ENCODE measurements around the gene GIGYF2.

The GIGYF2 gene

DNA sequence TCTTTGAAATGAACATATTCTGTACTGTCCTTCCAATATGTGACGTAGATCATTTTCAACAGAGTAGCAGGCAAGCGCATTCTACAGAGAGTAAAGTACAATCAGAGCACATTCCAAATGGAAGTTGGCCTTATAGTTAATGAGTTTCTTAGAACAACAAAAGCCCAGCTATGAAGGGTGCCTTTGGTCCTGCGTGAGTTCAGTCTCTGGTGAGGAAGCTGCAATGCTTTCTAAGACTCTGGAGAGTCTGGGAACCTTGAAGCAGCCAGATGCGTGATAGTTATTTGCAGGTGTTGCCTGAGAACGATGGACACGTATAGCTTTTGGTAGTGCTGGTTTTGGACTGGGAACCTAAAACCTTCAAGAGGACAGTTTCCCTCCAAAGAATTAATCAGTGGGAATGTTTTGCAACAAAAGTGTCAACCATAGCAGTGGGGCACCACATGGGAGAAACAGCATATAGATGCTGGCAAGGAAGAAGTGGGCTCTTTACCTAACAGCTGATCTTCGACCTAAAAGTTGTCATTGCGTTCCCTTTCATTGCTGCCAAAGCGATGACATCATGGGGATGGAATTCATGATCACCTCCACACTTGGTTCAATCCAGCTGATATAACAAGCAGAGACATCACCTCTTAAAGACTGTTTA is 163.6 kb downstream of the GIGYF2 start:
- peaks cover 22% of the 10 kb centered on the region for H3K36me3 Mint-ChIP-seq
- no peak for DNase-seq (ENCODE audit: low spot score in 2 of 2)

DNA sequence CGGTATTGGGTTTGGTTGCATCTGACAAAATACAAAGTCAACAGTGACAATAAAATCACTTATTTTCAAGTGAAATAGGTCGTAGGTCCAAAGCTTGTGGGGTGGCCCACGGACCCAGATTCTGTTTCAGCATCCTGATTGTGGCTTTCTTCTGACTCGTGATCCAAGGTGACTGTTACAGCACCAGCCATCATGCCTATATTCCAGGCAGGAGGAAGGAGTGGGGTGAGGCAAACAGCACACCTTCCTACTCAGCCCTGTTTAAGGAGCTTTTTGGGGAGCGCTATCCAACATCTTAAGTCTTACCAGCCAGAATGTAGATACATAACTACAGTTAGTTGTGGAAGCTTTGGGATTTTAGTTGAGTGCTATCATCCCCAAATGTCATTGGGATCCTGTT is 164.2 kb downstream of the GIGYF2 start:
- peaks cover 2% of the 10 kb centered on the region for H3K4me1 Mint-ChIP-seq
- no peak overlapping the region for H3K27ac Mint-ChIP-seq
- no peak for DNase-seq (ENCODE audit: low spot score in 2 of 2)
- H3K9me3 Mint-ChIP-seq: no peaks in the 10 kb centered on the region
- H3K27me3 Mint-ChIP-seq: no peaks in the 10 kb centered on the region
- H3K4me3 Mint-ChIP-seq: no peak overlapping the region
- peaks cover 17% of the 10 kb centered on the region for H3K36me3 Mint-ChIP-seq
- no peak for ATAC-seq (ENCODE audit: low read depth)

More for the DNA sequence above, 163.6 kb downstream of the GIGYF2 start:
- H3K9me3 Mint-ChIP-seq: no peaks in the 10 kb centered on the region
- H3K27me3 Mint-ChIP-seq: no peaks in the 10 kb centered on the region
- H3K4me1 Mint-ChIP-seq: peaks cover 2% of the 10 kb centered on the region
- H3K4me3 Mint-ChIP-seq: no peak overlapping the region
- ATAC-seq (ENCODE audit: low read depth): no peak
- H3K27ac Mint-ChIP-seq: no peak overlapping the region

DNA sequence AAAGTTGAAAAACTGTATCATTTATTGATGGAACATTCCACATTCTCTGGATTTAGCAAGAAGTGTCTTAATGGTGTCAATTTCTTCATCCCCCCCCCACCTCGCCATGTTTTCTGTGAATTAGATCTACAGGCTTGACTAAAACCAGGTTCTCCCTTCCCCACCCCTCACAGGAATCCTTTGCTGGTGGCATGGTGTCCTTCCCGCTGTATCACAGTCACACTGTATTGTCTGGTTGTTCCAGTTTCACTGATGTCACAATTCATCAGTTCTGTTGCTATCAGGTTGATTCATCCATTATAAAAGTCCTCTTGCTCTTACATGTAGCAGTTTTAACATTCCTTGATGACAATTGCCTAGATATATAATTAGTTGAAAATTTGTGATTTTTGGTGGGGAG is 166.9 kb downstream of the GIGYF2 start:
- H3K36me3 Mint-ChIP-seq: peaks cover 2% of the 10 kb centered on the region
- peaks cover 2% of the 10 kb centered on the region for H3K4me1 Mint-ChIP-seq
- no peak for ATAC-seq (ENCODE audit: low read depth)
- DNase-seq (ENCODE audit: low spot score in 2 of 2): no peak
- H3K27ac Mint-ChIP-seq: no peak overlapping the region
- no peaks in the 10 kb centered on the region for H3K27me3 Mint-ChIP-seq
- no peak overlapping the region for H3K4me3 Mint-ChIP-seq
- H3K9me3 Mint-ChIP-seq: no peaks in the 10 kb centered on the region

DNA sequence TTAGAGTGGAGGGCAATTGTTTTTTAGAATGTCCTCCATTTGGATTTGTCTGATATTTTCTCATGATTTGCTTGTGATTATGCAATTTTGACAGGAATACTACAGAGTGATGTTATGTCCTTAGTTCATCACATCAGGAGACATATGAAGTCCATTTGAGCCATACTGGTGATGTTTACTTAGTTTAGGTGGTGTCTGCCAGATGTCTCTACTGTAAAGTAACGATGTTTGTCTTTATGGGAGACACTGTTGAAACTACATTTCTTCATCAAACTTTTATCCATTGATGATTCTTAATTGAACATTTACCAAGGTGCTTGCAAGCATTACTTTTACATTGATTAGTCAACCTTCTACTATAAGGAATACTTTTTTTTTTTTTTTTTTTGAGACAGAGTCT is 168.0 kb downstream of the GIGYF2 start:
- H3K27ac Mint-ChIP-seq: no peak overlapping the region
- peaks cover 2% of the 10 kb centered on the region for H3K4me1 Mint-ChIP-seq
- ATAC-seq (ENCODE audit: low read depth) (no peak), DNase-seq (ENCODE audit: low spot score in 2 of 2) (no peak)
- H3K36me3 Mint-ChIP-seq: no peaks in the 10 kb centered on the region
- no peaks in the 10 kb centered on the region for H3K9me3 Mint-ChIP-seq
- H3K27me3 Mint-ChIP-seq: no peaks in the 10 kb centered on the region
- H3K4me3 Mint-ChIP-seq: no peak overlapping the region

DNA sequence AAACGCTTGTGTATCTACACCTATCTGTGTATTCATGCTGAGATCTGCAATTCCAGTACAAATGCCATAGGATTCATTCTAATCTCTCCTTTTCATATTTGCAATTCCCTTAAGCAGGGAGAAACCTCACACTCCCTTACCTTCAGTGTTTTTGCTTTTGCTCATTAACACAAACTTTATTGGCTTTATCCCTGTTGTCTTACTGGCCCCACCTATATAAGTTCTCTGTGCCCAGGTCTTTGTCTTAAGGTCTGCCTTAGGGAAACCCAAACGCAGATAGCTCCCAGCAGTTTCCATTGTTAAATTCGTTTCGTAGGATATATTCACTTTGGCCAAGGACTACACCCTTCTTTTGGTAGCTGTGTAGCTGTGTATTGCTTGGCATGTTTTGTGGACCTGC is 169.0 kb downstream of the GIGYF2 start:
- DNase-seq (ENCODE audit: low spot score in 2 of 2) (no peak), ATAC-seq (ENCODE audit: low read depth) (no peak)
- H3K4me1 Mint-ChIP-seq: peaks cover 2% of the 10 kb centered on the region
- H3K27ac Mint-ChIP-seq: no peak overlapping the region
- no peaks in the 10 kb centered on the region for H3K27me3 Mint-ChIP-seq
- H3K4me3 Mint-ChIP-seq: no peak overlapping the region
- no peaks in the 10 kb centered on the region for H3K9me3 Mint-ChIP-seq
- H3K36me3 Mint-ChIP-seq: no peaks in the 10 kb centered on the region

DNA sequence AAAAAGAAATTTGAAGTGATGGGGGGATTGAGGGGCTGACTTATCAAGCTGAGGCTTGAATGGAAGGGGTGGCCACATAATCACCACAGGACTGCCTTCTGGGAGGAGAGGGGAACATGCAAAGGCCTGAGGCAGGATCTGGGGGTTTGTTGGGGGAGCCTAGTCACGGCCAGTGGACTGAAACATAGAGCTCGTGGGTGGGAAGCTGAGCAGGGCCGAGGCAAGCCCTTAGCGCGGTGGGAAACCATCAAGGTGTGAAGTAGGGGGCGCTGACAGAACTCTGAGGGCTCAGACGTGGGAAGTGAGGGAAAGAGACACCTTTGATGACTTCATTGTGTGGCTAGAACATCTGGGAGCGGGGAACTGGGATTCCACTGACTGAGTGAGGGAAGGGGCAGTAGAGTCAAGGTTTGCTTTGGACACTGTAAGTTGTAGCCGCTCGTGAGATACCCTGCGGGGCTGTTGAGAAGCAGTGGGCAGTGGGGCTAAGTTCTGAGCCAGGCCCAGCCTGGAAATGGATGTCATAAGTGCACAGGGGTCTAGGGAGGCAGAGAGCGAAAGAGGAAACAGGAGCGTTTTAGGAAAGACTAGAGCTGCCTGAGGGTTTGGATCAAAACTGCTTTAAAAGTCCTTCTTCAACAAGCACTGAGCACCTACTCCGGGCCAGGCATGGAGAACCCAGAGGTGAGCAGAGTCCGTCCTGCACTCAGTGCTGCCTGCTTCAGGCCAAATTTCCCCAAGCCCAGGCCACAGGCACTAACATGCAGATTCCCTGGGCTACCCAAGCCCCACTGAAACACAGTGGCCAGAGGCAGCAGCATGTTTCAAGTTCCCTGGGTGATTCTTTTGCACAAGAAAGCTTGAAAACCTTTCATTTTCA is 172.2 kb downstream of the GIGYF2 start:
- H3K36me3 Mint-ChIP-seq: no peaks in the 10 kb centered on the region
- DNase-seq (ENCODE audit: low spot score in 2 of 2): no peak
- no peak overlapping the region for H3K4me3 Mint-ChIP-seq
- no peaks in the 10 kb centered on the region for H3K9me3 Mint-ChIP-seq
- peaks cover 3% of the 10 kb centered on the region for H3K4me1 Mint-ChIP-seq
- H3K27me3 Mint-ChIP-seq: no peaks in the 10 kb centered on the region
- no peak for ATAC-seq (ENCODE audit: low read depth)
- no peak overlapping the region for H3K27ac Mint-ChIP-seq

DNA sequence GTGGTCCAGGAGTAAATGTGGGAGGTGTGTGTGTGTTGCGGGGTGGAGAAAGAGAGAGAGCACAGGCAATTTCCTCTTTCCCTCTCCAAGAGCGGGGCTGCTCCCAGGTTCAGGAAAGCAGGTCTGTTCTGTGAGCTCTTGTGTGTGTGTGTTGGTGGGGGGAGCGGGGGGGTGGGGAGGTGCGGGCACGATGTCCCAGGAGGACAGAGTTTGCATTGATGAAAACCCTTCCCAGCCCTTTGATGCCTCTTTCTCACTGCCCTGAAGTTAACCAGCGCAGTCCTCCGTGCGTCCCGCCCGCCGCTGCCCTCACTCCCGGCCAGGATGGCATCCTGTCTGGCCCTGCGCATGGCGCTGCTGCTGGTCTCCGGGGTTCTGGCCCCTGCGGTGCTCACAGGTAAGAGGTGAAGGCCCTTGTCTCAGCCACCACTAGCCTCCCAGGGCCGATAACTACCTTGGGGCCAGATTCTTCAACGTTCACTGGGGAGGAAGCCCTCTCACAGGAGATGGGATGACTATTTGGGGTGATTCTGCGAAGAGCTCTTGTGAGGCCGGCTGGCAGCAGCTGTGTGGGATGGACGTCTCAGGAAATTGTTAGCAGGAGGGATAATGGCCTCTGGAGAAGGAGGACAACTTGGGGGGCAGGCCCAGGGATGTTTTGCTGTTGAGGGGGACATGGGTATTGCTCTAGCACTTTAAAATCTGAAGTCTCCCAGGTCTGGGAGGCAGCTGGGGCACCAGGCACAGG is 173.1 kb downstream of the GIGYF2 start, which contains the start of gene SNORC:
Gene SNORC (plus strand): TSS at position 247 of the 748 bp plus-strand sequence. CDS start 78 bp downstream, at position 325.
- peaks cover 5% of the 10 kb centered on the region for H3K4me1 Mint-ChIP-seq
- no peak for ATAC-seq (ENCODE audit: low read depth)
- no peak within 1 kb of the TSS for H3K4me3 Mint-ChIP-seq
- no peaks in the 10 kb centered on the region for H3K9me3 Mint-ChIP-seq
- H3K36me3 Mint-ChIP-seq: no peaks in the 10 kb centered on the region
- DNase-seq (ENCODE audit: low spot score in 2 of 2): no peak
- peaks cover 2% of the 10 kb centered on the region for H3K27me3 Mint-ChIP-seq
- no peak within 1 kb of the TSS for H3K27ac Mint-ChIP-seq

DNA sequence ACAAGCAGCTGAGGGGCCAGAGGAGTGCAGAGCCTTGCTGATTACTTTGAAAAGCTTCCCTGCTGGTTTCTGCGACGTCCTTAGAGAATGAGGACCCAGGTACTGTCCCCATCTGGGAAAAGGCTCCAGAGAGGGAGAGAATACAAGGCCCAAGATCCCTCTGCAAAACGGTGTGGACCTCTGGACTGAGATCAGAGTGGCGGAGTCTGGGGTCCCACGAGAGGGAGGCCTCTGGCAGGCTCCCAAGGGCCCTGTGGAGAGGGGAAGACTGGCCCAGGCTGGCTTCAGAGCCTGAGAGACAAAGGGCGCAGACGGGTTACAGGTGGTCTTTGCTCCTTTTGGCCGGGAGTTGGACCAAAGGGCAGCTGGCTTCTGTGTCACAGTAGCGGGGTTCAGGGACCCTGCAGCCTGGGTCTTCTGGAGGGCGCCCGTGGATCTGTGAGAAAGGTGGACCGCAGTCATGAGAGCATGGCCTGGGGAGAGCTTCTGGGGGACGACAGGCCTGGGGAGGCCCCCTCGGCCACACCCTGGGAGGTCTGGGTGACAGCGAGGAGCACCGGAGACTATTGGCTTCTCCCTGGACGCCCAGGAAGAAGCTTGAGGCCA is 173.7 kb downstream of the GIGYF2 start:
- Mint-ChIP-seq H3K36me3 (no peaks in the 10 kb centered on the region), H3K27me3 (peaks cover 3% of the 10 kb centered on the region), H3K27ac (no peak overlapping the region), H3K9me3 (no peaks in the 10 kb centered on the region), H3K4me1 (peaks cover 11% of the 10 kb centered on the region), H3K4me3 (no peak overlapping the region)
- ATAC-seq (ENCODE audit: low read depth): no peak
- no peak for DNase-seq (ENCODE audit: low spot score in 2 of 2)

DNA sequence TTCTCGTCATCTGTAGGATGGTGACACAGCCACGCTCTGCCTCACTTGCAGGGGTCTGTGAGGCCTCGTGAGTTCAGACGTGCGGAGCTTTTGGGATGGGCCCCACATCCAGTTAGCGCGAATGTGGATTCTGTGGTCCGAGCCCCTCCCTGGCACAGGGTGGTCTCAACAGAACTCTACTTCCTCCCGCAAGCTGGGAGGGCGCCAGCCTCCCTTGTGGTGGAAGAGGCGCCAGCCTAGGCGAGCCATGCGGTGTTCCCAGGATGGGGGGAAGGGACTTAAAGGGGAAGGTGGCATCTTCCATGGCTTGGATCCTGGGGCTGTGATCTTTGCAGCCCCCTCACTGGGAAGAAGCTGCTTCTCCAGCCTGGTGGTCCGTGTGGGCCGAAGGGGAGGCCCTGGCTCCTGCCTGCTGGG is 174.3 kb downstream of the GIGYF2 start:
- no peak overlapping the region for H3K27ac Mint-ChIP-seq
- H3K4me1 Mint-ChIP-seq: peaks cover 11% of the 10 kb centered on the region
- H3K9me3 Mint-ChIP-seq: no peaks in the 10 kb centered on the region
- H3K27me3 Mint-ChIP-seq: peaks cover 3% of the 10 kb centered on the region
- H3K4me3 Mint-ChIP-seq: no peak overlapping the region
- ATAC-seq (ENCODE audit: low read depth) (no peak), DNase-seq (ENCODE audit: low spot score in 2 of 2) (no peak)
- H3K36me3 Mint-ChIP-seq: no peaks in the 10 kb centered on the region

DNA sequence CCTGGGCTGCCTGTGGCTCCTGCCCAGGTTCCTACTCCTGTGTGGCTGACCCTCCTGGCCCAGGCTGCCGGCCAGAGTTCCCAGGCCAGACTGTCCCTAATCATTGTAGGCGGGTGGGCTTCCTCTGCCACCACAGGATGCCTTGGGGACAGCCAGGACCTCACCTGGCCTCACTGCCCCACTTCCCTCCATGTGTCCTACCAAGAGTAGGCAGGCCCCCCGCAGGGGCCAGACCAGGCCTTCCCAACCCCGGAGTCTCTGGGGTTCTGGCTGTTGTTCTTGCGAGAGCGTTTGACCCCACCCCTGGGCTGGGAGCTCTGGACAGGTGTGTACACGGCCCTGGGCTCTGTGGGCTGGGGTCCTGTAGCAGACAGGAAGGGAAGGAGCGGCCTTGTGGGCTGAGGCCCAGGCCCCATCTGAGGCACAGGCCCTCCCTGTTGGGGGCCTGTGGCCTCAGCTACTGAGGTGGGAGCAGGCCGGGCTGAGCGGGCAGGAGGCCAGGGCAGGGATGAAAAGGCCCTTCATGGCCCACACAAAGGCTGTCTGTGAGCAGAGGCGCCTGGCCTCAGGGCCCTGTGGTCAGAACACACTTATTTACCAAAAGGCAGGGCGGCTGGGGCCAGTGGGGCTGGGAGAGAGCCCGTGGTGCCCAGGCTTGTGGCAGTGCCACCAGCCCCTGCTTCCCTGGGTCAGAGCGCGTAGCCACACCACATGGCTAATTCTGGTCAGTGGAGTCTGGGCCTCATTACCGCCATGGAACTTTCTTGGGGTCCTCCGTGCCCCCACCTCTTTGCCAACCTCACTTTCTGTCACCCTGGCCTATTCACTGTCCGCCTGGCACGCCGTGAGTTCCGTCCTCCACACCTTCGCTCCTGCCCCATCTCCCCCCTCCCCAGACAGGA is 175.0 kb downstream of the GIGYF2 start:
- Mint-ChIP-seq H3K4me1 (peaks cover 11% of the 10 kb centered on the region), H3K27me3 (peaks cover 3% of the 10 kb centered on the region), H3K9me3 (no peaks in the 10 kb centered on the region), H3K36me3 (no peaks in the 10 kb centered on the region), H3K4me3 (no peak overlapping the region), H3K27ac (no peak overlapping the region)
- ATAC-seq (ENCODE audit: low read depth): no peak
- DNase-seq (ENCODE audit: low spot score in 2 of 2): no peak

DNA sequence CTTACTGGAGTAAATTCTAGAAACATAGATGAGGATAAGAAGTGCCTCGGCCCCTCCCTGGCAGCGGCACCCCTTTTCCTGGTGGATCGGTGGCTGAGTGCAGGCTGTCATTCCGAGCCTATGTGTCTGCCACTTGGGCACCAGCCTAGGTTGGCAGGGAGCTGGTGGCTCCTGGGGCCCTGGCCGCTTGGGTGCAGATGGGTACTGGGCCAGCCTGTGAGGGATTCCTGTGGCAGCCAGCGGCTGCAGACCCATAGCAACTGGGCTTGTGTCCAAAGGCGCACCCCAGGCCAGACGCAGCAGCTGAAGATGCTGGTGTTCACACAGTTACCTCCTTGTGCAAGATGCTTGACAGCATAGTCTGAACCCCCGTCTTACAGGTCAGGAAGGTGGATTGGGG is 175.7 kb downstream of the GIGYF2 start:
- Mint-ChIP-seq H3K9me3 (no peaks in the 10 kb centered on the region), H3K4me3 (no peak overlapping the region), H3K36me3 (no peaks in the 10 kb centered on the region), H3K4me1 (peaks cover 11% of the 10 kb centered on the region), H3K27me3 (peaks cover 3% of the 10 kb centered on the region), H3K27ac (no peak overlapping the region)
- ATAC-seq (ENCODE audit: low read depth) (no peak), DNase-seq (ENCODE audit: low spot score in 2 of 2) (no peak)

DNA sequence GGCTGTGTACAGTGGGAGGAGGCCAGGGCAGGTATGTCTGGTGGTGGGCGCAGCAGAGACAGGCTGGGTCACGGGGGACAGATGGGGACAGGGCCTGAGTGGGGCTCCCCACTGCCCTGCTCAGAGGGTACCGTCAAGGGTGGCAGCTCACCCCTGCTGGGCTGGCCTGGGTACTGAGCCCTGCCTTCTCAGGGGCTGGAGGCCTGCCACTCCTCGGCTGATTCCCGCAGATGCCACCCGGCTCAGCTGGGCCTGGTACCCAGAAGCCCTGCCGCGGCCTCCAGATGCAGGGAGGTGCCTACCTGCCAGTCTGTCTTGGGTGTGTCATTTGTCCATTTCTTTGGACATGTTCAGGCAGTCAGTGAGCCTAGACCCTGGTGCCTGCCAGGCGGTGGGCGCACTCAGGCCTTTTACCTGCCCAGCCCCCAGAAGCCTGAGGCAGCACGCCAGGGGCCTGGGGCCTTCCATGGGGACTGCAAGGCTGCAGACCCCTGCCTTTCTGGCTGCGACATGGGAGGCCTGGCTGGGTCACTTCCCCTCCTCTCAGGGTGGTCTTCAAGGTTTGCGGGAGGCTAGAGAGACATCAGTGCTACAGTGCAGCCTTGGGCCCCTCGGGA is 176.3 kb downstream of the GIGYF2 start:
- DNase-seq (ENCODE audit: low spot score in 2 of 2) (no peak), ATAC-seq (ENCODE audit: low read depth) (no peak)
- H3K4me1 Mint-ChIP-seq: peaks cover 11% of the 10 kb centered on the region
- no peaks in the 10 kb centered on the region for H3K9me3 Mint-ChIP-seq
- no peaks in the 10 kb centered on the region for H3K36me3 Mint-ChIP-seq
- no peak overlapping the region for H3K4me3 Mint-ChIP-seq
- H3K27me3 Mint-ChIP-seq: peaks cover 3% of the 10 kb centered on the region
- no peak overlapping the region for H3K27ac Mint-ChIP-seq
